ENCODE measurements around the gene NR2F2.

NR2F2 gene

DNA sequence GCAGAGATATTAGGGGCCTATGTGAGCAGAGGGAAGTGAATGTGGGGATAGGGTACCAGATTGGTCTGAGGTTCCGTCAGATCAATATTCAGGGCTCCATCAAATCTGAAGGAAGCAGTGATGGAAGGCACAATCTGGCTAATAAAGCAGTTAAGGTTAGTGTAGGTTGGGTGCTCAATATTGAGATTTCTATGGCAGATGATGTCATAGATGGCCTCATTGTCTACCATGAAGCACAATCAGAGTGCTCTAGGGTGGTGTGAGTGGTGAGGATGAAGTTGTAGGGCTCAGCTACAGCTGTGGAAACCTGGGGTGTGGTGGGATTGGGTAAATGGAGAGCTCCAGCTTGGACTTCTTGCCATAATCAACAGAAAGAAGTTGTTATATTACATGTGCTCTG lies 58.2 kb downstream of the NR2F2 start:
- H3K27ac ChIP-seq: no peak overlapping the region
- TF ChIP-seq CTCF (conservative IDR thresholded peaks at IDR 0.05) (no peak), ZFX (IDR thresholded peaks at IDR 0.05) (no peak)
